ENCODE measurements around the gene LAMTOR1.

DNA sequence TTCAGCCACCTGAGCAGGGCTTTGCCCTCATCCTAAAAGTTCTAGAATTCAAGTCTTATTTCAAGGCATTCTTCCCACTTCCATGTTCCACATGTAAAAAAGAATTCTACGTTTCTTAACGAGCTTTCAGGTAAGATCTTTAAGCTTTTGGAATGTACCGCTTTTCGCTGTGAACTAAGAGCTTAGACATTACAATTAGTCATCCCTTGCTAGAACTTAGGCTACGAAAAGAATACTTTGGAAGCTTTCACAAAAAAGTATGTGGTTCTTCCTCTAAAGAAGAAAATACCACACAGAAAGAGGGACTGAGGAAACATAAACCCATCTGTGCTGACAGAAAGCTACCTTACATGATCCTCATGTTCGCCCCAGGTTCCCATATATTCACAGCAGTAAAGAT, 24.6 kb downstream of the LAMTOR1 start:
- TF ChIP-seq POLR2A (IDR thresholded peaks at IDR 0.05) (no peak), CTCF (IDR thresholded peaks at IDR 0.05) (no peak)
